Activated CD4-positive, CD25-positive, alpha-beta regulatory T cell treated with anti-CD3 and anti-CD28 coated beads, Interleukin-2, amount 50 U/mL, for 24 hours (primary cell): ENCODE measurements around the gene PDSS2.
"Not testable (repeated sequence)": the region's sequence is repeated elsewhere in the genome, so short reads cannot be mapped to it uniquely, and the experiment has no call there.

ENCODE experiments used
- ATAC-seq, 2 donors: fragments of 150-1000 bp; cut with Tn5 transposase; one replicate each; pipeline ENCODE4 v1.10.0; 2021; ENCODE audit warnings: mild to moderate bottlenecking in 1 of 2, moderate library complexity in 1 of 2

PDSS2 gene

DNA sequence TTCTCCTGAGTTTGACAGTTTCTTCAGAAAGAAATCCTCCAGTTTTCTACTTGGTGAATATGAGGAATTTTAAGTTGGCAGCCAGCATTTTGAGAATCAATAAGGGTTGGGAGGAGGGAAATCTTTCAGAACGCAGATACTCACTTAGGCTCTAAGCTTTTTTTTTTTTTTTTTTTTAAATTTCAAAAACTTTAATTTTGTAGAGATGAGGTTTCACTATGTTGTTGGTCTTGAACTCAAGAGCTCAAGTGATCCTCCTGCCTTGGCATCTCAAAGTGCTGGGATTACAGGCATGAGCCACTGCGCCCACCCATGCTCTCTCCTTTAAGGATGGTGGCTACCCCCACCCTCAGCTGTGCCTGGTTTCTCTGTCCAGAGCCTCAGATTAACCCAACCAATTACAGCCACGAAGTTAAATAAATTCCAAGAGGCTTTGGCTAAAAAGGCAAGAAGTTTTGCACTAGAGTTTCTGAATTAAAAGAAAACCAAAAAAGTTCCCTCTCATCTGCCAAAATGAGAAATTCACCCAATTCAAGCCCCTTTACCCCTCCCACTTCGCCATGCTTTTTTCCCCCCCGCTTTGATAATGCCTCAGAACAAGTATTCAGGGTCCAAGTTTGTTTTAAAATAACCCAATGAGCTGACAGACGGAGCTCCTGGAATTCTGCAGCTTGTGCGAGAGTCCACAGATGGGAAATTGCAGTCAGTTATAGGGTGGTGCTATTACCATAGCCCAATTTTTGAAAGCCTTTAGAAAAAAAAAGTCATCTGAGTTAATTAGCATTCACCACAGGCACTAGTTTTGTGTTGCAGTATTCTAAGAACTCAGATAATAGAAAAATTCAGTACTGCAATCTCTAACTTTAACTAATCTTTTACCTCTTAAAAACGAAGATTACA lies 249.7 kb downstream of the PDSS2 start:
- ATAC-seq: no peak

GRCh38 chr6:107207251-107207873 lies 252.0 kb downstream of the PDSS2 start:
- ATAC-seq: no peak

DNA sequence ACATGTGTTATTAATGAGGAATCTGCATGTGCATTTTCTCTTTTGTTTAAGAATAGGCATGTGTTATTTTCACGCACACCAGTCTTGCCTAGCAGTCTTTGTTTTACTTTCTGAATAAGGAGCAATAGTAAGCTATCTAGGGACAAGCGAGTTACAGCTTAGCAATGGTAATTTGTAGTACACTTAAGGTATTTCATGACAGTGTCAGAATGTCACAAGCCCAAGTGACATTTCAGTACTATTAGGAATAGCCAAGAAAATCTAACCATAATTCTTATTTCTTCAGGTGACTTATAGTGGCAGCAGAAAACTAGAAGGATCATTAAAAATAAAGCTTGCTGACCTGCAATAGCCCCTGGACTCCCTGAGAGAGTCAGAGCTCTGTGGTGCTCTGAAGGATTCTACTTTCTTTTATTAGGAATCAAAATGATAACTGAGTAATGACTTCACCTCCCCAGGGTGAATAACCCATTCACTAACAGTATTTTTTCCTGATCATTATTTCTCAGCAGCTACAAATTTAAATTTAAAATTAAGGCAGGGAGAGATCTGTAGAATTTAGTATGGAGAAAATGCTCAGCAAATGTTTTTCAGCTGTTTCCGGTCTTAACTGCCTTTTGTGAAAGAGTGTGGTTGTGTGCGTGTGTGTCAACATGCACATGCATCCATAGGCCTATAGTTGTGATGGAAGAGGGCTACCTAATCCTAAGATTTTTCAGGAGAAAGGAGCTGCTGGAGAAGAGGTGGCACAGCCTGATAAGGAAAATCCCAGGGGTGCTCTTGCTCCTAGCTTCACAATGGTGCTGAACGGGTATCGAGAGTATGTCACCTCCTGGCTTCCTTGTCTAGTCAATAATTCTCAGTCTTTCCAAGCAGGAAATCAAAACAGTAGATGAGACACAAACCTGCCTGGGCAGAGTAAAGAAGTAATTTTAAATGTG lies 254.0 kb downstream of the PDSS2 start:
- ATAC-seq: no peak

DNA sequence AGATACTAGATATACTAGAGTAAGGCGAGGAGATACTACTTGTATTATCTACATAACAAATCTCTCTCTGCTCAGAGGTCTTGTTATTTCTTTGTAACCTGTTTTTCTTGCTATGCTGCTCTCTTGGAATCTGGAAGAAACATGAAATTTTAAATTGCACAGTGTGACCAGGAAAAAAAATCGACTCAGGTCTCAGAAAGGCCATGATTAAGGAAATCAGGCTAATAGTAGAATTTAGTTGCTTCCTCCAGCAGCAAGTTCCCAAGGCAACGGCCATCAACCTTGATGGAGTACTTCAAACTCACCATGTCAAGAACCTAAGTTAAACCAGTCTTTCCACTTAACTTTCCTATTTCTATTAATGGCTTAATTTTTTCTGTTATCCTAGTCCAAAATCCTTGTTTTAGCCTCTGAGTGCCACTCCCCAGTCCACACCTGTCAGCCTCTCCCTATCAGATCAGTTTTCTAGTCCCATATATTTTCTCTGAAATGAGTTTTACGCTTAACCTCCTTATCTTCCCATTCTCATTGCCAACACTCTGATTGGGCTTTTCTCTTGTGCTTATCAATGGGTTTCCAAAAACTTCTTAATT lies 256.4 kb downstream of the PDSS2 start:
- no peak for ATAC-seq

DNA sequence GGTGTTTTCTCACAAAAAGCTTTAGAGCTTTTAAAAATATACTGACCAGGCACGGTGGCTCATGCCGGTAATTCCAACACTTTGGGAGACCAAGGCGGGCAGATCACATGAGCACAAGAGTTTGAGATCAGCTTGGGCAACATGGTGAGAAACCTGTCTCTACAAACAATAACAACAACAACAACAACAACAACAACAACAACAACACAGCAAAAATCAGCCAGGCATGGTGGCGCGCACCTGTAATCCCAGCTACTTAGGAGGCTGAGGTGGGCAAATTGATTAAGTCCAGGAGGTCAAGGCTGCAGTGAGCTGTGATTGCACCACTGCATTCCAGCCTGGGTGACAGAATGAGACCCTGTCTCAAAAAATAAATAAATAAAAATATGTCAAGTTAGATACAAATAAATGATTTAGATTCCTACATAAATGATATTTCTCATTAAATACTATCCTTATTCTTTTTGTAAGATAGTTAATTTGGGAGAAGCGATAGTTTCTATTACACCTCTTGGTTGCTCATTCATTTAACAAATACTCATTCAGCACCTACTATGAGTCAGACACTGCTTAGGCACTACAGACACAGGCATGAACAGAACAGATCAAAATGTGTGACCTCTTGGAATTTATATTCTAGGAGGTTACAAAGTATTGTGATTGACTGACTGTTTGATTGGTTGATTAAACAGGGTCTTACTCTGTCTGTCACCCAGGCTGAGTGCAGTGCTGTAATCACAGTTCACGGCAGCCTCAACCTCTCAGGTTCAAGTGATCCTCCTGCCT lies 260.5 kb downstream of the PDSS2 start:
- ATAC-seq: peak in 1 of 2 donors; percentile 53

- no peak for ATAC-seq
Observed at GRCh38 chr6:107196152-107196551, 263.2 kb downstream of the PDSS2 start.

DNA sequence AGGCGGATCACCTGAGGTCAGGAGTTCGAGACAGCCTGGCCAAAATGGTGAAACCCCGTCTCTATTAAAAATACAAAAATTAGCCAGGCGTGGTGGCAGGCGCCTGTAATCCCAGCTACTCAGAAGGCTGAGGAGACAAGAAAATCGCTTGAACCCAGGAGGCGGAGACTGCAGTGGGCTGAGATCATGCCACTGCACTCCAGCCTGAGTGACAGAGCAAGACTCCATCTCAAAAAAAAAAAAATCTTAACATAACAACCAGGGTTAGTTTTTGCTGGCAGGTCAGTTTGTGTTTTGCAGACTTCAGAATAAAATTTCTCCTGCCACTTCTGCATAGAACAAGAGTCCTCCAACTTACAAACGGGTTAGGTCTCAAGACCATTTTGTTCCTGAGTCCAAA lies 264.6 kb downstream of the PDSS2 start:
- ATAC-seq: not testable (repeated sequence)

DNA sequence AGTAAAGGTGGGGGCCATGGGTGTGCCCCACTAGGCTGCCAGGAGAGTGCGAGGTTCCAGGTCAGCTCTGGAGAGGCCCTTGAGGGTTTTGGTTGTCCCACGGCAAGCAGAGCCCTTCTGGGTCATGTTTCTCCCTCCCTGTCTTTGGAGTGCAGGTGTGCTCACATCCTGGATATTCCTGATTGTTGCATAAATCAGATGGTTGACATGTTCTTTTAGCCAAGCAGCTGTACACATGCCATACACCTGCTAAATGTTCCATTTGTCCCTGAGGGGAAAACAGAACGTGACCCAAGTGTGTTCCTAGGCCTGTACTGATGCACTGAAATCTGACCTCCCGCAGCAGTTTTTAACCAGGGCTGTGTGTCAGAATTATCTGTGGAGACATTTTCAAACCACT lies 266.5 kb downstream of the PDSS2 start:
- ATAC-seq: no peak

DNA sequence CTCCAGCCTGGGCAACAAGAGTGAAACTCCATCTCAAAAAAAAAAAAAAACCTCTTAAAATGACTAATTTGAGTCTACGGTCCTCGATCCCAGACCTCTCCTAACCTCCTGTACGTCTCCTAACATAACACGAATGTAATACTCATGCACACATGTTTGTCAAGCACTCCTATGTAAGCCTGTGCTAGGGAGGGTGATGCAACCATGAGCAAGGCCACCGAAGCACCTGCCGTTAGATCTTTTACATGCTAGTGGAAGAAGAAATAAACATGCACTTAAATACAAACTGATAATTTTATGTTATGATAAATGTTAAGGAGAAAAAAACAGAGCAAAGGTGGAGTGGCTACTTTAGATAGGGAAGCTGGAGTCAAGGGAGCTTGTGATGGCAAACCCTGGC lies 271.7 kb downstream of the PDSS2 start:
- ATAC-seq: no peak

- no peak for ATAC-seq
Observed at GRCh38 chr6:107186047-107186446, 273.3 kb downstream of the PDSS2 start.

DNA sequence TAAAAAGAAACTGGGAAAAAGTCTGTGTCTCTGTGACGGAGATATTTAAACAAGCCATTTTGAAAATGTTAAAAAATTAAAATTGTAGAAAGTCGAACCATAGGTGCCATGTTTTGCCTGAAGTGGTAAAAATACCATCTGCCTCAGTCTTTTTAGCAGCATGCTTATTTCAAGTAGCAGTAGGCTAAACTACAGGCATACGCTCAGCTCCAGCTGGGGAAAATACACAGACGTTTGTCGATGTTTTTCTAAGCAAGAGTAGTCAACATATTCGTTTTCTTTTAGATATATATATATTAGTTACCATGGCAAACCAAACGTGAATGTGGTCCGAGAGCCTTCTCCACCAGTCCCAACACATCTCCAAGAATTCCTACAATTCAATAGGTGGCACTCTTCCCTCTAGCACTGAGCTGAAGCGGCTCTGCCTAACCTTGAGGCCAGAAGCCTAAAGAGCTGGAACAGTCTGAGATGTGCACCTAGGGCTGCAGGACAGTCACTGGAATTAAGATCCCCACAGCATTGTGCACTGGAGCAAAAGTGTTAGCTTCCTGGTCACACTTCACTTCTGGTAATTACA lies 273.9 kb downstream of the PDSS2 start:
- no peak for ATAC-seq

DNA sequence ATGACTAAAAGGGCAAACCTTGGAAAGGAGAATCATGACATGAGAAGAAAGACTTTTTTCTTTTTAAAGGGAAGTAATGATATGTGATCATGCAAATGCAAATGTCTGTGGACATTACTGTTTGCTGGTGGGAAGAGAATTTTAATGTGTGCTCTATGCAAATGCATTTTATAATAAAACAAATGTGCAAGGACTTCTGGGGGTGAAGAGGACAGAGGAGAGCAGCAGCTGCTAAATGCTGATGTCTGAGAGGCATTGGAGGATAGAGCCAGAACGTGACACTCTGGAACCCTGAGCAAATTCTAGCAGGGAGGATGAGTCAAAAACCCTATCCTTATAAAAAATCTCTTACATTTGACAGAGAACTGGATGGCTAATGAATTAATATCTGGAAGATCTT lies 274.9 kb downstream of the PDSS2 start:
- no peak for ATAC-seq

- ATAC-seq: no peak
Observed at GRCh38 chr6:107180099-107180498, 279.3 kb downstream of the PDSS2 start.

GRCh38 chr6:107179004-107179403 lies 280.4 kb downstream of the PDSS2 start:
- ATAC-seq: no peak

DNA sequence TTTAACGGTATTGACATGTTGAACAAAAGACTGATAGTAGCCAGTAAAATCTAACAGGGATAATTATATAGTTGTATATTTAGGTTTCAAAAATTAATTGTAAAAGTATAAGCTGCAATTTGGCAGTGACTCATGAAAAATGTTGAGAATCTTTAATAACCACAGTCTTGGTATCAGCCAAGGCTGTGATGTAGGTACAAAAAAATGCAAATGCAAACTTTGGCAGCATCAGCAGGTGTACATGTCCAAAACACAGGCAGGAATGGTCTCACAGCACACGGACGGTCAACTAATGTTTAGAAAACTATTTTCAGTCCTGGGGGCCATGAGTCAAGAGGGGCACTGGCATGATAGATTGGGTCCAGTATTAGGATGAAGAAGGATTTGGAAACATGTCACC lies 285.6 kb downstream of the PDSS2 start:
- no peak for ATAC-seq

DNA sequence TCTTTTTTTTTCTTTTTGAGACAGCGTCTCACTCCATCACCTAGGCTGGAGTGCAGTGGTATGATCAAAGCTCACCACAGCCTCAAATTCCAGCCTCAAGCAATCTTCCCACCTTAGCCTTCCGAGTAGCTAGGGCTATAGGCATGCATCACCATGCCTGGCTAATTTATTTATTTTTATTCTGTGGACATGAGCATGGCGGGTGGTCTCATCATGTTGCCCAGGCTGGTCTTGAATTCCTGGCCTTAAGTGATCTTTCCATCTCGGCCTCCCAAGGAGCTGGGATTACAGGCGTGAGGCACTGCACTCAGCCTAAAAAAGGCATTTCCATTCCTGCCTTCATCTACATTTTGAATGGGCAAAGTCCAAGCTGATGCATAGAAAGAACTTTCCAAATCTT lies 287.9 kb downstream of the PDSS2 start:
- ATAC-seq: no peak

GRCh38 chr6:107164299-107164698 lies 295.1 kb downstream of the PDSS2 start:
- ATAC-seq: not testable (repeated sequence)

- no peak for ATAC-seq
Observed at GRCh38 chr6:107161521-107161920, 297.8 kb downstream of the PDSS2 start.

- no peak for ATAC-seq
Observed at GRCh38 chr6:107156617-107157016, 302.7 kb downstream of the PDSS2 start.

GRCh38 chr6:107154801-107155160 lies 304.6 kb downstream of the PDSS2 start:
- no peak for ATAC-seq

GRCh38 chr6:107154131-107154800 lies 305.1 kb downstream of the PDSS2 start:
- no peak for ATAC-seq
